ENCODE measurements around the gene APOA4. TPM values are rescaled to one million over a fixed set of nuclear protein-coding genes. Genes with fewer than 3 reads are reported as not detected.

The APOA4 gene
- total RNA-seq, 4 donors from 2014 or later, result not detected

DNA sequence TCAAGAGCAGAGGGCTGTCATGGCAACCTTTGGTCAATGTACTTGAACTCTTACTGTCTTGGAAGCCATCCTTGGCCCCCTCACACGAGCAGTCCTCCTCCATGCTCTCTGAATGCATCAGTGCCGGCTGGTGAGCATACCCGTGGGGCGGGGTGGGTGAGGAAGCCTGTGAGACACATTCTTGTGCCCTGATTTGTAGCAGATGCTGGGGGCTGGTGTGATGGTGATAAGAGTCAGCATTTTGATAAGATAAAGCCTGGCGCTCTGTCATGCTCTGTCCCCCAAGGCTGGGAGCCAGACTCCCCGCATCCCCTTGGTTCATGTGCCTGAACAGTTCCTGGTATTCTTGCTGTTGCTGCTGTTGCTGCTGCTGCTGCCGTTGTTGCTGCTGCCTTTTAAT, 34.8 kb upstream of the APOA4 start:
- Histone ChIP-seq H3K27me3 (no peaks in the 10 kb centered on the region), H3K36me3 (no peaks in the 10 kb centered on the region), H3K27ac (no peak overlapping the region), H3K4me1 (no peaks in the 10 kb centered on the region), H3K4me3 (no peak overlapping the region), H3K9me3 (no peaks in the 10 kb centered on the region)
- TF ChIP-seq, protein P1, sequence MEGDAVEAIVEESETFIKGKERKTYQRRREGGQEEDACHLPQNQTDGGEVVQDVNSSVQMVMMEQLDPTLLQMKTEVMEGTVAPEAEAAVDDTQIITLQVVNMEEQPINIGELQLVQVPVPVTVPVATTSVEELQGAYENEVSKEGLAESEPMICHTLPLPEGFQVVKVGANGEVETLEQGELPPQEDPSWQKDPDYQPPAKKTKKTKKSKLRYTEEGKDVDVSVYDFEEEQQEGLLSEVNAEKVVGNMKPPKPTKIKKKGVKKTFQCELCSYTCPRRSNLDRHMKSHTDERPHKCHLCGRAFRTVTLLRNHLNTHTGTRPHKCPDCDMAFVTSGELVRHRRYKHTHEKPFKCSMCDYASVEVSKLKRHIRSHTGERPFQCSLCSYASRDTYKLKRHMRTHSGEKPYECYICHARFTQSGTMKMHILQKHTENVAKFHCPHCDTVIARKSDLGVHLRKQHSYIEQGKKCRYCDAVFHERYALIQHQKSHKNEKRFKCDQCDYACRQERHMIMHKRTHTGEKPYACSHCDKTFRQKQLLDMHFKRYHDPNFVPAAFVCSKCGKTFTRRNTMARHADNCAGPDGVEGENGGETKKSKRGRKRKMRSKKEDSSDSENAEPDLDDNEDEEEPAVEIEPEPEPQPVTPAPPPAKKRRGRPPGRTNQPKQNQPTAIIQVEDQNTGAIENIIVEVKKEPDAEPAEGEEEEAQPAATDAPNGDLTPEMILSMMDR (IDR thresholded peaks at IDR 0.05), result no peak
- intact Hi-C loops (cut with DNase I; ENCODE audit: low total_unique reads), result no loop called here
- DNase-seq, result no peak

DNA sequence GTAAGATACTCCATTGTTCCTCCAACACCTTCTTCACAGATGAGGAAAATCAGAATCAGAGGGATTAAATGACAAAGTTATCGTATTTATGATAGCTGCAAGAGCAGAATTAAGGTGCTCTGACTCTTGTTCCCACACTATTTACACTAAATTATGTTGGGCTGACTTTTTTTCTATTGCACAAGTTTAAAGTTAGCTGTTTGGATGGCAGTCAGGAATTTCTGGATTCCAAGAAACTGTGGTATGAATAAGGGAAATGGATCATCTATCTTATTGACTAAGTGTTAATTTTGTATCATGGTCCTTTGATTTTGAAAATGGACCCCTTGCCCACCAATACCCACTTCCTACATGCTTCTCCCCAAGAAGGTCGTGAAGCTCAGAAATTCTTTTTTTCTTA, 34.2 kb upstream of the APOA4 start:
- intact Hi-C loops (cut with DNase I; ENCODE audit: low total_unique reads), result no loop called here
- Histone ChIP-seq H3K27ac (no peak overlapping the region), H3K36me3 (no peaks in the 10 kb centered on the region)

DNA sequence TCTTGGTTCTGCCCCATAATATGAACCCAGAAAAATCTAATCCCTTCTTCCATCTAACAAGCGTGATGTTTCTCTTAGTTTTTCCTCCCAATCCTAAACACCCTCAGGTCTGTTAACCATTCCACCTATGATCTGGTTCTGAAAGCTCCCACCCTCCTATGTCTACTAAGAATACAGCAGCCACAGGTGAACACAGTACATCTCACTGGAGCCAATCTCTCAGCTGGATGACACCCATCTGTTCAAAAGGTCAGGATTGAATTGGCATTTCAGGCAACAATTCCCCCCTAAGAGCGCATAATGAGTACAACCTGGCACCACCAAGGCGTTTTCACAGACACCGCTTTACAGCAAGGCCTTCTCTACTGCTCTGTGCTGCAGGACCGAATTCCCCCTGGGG, 33.3 kb upstream of the APOA4 start:
- Histone ChIP-seq H3K4me3 (no peak overlapping the region), H3K36me3 (no peaks in the 10 kb centered on the region), H3K27ac (no peak overlapping the region), H3K9me3 (no peaks in the 10 kb centered on the region), H3K4me1 (peaks cover 0 to 8% of the 10 kb centered on the region in 2 donors), H3K27me3 (no peaks in the 10 kb centered on the region)
- intact Hi-C loops (cut with DNase I; ENCODE audit: low total_unique reads), result no loop called here
- DNase-seq, result no peak
- TF ChIP-seq POLR2A (IDR thresholded peaks at IDR 0.05), result no peak
- TF ChIP-seq, protein P1 (IDR thresholded peaks at IDR 0.05), result no peak

More for the DNA sequence above, 34.2 kb upstream of the APOA4 start:
- DNase-seq, result no peak
- H3K4me3 ChIP-seq, result no peak overlapping the region
- H3K9me3 ChIP-seq, result no peaks in the 10 kb centered on the region
- no peak for TF ChIP-seq POLR2A (IDR thresholded peaks at IDR 0.05)
- TF ChIP-seq, protein P1 (IDR thresholded peaks at IDR 0.05), result no peak
- no peaks in the 10 kb centered on the region for H3K27me3 ChIP-seq
- H3K4me1 ChIP-seq, result no peaks in the 10 kb centered on the region

DNA sequence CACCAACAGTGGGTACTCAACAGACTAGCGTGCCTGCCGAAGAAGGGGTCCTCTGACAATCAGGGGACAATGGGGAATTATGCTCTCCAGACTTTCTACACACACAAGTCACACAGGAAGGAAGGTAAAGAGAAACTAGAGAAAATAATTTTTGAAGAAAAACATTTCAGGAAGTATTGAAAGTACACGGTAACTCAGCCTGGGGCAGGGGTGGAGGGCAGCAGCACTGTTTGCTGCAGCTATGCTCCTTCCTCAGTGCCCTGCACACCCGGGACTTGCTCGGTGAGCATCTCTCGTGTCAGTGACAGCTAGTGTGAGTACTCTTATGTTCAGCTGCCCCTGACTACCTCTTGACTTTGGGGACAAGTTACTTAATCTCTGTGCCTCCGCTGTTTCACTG, 32.3 kb upstream of the APOA4 start:
- Histone ChIP-seq H3K9me3 (no peaks in the 10 kb centered on the region), H3K27ac (no peak overlapping the region), H3K27me3 (no peaks in the 10 kb centered on the region), H3K36me3 (no peaks in the 10 kb centered on the region), H3K4me3 (no peak overlapping the region), H3K4me1 (peaks cover 0 to 8% of the 10 kb centered on the region in 2 donors)
- intact Hi-C loops (cut with DNase I; ENCODE audit: low total_unique reads), result no loop called here
- no peak for DNase-seq
- no peak for TF ChIP-seq POLR2A (IDR thresholded peaks at IDR 0.05)
- TF ChIP-seq, protein P1 (IDR thresholded peaks at IDR 0.05), result no peak

DNA sequence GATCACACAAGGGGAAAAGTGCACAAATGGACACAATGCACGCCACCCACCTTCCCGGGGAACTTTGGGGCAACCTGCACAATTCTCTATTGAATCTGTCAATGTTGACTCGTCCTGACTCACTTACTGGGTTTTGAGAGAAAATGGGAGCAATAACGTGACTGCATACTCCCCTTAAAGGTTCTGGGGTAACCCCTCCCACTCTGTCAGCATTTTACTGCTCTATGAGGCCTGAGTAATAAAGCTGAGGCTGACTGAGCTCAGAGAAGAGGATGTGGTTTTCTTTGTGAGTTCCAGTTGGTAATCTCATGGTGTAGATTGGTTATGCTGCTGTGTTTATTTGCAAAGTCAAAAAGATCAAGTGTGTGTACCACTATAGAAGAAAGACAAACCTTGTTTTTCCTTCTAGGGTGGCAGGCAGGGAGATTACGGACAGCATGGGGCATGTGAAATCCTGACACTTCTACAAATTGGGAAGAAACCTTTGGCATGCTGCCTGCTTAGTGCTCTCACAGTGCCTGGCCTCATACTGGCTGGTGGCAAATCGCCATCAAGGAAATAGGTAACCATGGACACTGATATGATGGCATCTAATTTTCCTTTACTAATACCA, 30.5 kb upstream of the APOA4 start:
- Histone ChIP-seq H3K4me3 (no peak overlapping the region), H3K36me3 (no peaks in the 10 kb centered on the region), H3K4me1 (peaks cover 0 to 8% of the 10 kb centered on the region in 2 donors), H3K27me3 (no peaks in the 10 kb centered on the region), H3K9me3 (no peaks in the 10 kb centered on the region), H3K27ac (no peak overlapping the region)
- intact Hi-C loops (cut with DNase I; ENCODE audit: low total_unique reads), result no loop called here
- TF ChIP-seq POLR2A (IDR thresholded peaks at IDR 0.05), result no peak
- TF ChIP-seq, protein P1 (IDR thresholded peaks at IDR 0.05), result no peak
- DNase-seq, result no peak

All from uterus (tissue), 4 donors.